ENCODE data around the gene LYZL4.

DNA sequence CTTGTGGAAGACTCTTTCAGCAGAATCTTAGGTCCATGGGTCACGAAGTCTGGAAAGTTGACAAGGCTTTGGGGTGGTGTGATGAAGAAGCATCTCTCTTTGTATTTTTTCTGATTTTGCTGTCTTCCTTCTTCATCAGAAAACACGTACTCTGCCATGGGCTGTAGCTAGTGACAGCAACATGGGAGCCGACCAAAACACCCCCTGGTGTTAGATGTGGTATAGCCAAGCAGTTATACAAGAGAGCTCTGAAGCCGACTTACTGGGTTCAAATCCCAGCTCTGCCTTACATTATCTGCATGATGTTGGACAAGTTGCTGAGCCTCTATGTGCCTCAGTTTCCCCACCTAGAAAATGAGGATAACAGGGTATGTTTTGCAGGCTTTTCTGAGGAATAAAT lies 32.9 kb upstream of the LYZL4 start:
- TF ChIP-seq CTCF (IDR thresholded peaks at IDR 0.05) (no peak), POLR2AphosphoS5 (IDR thresholded peaks at IDR 0.05) (no peak)

All from breast epithelium (tissue), 3 donors.